NCI-H128 (cell line): ENCODE data around the gene CREB3L2.

Experiments
- DNase-seq: peaks from one replicate; lab custom pipeline; 2025; ENCODE audit not compliant: unreplicated experiment; lab: John Stamatoyannopoulos, UW

Gene CREB3L2

GRCh38 chr7:137878333-137878961 is 123.4 kb downstream of the CREB3L2 start:
- no peak for DNase-seq

DNA sequence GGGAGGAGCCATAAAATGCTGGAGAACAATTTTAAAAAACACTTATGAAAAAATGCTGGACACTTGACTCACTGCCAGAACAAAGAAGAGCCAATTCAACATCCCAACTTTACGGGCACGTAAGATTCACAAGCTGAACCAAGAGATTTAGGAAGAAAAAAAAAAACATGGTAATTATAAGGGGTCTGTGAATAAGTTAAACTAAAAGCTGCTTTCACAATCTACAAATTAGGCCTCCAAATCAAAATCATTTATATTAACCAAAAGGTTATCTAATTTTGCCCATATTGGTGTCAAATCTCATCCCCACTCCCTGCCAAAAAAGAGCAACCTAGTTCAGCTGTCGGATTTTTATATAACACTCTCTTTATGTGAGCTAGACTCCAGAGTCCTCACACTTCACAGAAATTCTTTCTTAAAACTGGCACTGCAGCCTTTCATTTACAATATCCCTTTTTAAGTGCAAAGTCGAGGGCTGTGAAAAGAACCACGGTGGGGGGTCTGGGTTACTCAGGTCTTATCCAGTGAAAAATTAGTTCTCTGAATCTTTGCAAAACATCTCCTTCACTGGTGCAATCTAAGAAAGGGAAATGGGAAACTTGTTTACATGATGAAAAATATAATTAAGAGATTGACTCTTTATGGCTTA is 124.7 kb downstream of the CREB3L2 start:
- no peak for DNase-seq

DNA sequence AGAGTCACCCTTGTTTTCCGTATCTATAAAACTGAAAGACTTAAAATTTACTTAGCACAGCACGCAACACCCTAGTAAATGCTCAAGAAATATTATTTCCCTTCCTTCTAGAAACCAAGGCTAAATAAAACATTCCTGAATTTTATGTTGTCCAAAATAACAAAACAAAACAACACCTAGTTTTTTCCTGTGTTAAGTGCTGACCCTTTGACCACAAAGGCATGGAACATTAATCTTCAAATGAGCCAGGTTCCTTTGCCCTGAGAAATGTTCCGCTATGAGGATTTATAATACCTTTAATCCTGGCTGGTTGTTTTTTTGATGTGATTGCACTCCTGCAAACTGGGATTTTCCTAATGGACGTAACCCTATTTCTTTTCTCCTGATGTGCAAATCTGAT is 126.1 kb downstream of the CREB3L2 start:
- no peak for DNase-seq

DNA sequence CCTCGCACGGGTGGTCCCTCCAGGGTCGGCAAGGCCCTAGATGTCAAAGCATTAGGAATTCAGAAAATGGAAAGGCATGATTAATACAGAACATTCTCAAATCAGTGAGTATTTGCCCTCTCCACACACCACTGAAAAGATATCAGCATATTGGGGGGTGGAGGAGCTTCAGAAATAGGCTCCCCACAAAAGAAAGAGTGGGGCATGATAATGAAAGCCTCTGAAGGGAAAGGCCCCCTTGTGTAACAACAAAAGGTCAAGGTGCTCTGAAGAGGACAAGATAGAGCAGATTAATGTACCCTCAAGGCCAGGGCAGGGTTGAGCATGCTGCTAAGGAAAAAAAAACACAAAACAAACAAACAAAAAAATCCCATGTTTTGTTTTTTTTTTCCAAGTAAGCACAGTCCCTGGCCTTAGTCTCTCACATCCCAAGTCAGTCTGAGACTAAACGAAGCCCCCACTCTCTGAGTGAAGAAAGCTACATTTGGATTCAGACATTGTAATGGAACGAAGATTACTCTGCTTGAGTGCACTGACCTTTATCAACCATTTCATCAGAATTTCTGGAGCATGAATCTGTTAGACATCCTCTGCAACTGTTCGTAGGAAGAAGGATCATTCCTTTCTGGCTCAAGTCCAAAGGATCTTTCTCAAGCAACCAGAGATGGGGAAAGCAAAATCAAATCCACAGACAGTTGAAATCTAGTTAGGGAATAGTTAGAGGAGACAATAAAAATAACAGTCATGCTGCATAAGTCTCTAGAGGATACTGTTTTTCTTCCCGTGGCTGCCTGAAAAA is 127.7 kb downstream of the CREB3L2 start:
- no peak for DNase-seq

- DNase-seq: no peak
Measured at GRCh38 chr7:137873524-137873923, 128.4 kb downstream of the CREB3L2 start.

- no peak for DNase-seq
Measured at GRCh38 chr7:137871170-137871915, 130.5 kb downstream of the CREB3L2 start.

GRCh38 chr7:137870684-137871083 is 131.2 kb downstream of the CREB3L2 start:
- DNase-seq: no peak

DNA sequence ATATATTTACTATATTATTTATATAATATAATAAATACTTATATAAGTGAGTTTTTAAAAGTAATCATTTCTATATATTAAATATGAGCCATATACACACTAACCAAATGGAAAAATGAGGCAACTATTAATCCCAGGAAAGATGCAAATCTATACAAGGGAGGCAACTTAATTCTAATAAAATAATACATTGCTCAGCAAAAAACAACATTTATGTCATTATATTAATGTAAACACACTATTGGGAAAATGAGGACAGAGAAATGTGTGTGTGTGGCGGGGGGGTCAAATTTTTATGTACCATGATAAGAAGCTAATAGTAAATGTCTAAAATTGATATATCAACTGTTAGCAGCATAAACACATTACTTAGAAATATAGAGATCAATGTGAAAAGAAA is 131.8 kb downstream of the CREB3L2 start:
- DNase-seq: no peak

DNA sequence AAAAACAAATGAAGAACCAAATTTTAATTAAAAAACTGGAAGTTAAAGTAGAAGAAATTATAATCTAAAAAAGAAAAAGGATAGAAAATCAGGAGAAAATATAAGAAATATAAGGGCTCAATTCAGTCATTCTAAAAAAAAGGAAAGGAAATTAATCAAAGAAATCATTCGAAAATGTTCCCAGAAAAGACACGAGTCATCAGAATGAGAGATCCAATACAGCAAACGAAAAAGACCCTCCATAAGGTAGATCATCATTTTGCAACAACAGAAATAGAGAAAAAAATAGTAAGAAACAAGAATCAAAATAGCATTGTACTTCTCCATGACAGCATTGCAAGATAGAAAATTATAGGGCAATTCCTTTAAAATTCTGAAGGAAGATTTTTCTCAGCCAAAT is 132.6 kb downstream of the CREB3L2 start:
- no peak for DNase-seq

DNA sequence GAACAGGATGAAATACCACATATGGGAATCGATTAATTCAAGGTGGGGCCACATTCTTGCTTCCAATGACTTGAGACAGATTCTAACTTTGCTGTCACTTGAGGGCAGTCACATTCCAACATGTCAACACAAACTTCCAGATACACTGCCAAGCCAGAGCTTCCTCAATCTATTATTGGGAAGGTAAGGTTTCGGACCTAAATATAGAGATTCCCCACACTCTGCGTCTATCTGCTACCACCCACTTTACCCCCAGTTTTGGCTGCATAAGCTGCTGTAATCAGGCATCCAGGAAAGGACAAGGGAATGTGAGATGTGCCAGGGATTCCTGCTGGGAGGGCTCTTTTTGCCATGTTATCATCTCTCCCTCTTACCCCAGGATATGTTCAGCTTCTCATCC is 134.6 kb downstream of the CREB3L2 start:
- no peak for DNase-seq

- no peak for DNase-seq
Measured at GRCh38 chr7:137865764-137866163, 136.1 kb downstream of the CREB3L2 start.

- DNase-seq: no peak
Measured at GRCh38 chr7:137862964-137863363, 138.9 kb downstream of the CREB3L2 start.

DNA sequence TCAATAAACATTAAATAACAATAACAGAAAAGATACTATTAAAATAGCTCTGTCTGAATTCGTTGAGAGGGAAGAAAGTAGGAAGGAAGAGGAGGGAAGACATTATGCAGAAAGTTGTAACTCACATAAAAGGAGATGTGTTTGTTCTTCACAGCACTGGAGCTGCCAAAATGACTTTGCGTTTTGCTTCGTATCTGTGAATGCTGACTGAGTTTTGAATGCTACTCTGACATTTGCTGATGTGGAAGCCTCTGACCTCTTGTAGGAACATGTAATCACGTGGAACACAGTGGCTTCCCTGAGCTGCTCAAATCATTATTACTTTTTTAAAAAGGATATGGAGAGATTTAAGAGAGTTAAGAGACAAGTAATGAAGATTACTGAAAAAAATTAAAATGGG is 139.5 kb downstream of the CREB3L2 start:
- DNase-seq: no peak

DNA sequence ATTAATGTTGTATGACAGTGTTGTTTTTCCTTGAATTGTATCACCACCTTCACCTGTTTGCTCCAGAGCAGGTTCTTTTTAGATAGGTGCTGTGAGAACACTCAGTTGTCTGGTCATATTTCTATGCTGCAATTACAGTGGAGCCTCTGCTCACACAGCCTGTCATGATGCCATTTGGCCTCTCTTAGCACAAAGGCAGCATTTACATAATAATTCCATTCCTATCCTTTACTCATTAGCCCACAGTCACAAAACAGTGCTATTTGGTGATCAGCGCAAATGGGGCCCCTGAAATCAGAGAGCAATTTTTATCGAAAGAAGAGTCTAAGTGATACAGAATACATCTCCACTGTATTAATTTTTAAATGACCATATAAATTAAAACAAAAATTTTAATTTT is 141.3 kb downstream of the CREB3L2 start:
- no peak for DNase-seq

- no peak for DNase-seq
Measured at GRCh38 chr7:137853053-137853452, 148.8 kb downstream of the CREB3L2 start.

DNA sequence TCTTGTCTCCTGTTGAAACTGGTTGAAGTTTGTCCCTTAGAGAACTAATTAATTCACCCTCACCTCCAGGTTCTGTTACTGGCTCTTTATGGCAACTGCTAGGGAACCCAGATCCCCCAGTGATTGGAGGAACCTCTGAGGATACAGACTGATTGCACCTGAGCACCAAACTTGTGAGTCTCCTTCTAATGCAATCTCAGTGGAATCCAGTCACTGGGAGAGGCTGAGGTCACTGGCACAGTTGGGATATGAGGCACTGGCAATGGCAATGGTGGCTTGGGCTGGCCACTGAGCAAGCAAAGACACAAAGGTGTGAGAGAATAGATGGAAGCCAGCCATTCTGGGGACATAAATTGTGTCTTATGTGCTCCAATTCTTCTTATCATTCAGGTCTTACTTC is 149.8 kb downstream of the CREB3L2 start:
- no peak for DNase-seq

- no peak for DNase-seq
Measured at GRCh38 chr7:137850972-137851945, 150.6 kb downstream of the CREB3L2 start.

DNA sequence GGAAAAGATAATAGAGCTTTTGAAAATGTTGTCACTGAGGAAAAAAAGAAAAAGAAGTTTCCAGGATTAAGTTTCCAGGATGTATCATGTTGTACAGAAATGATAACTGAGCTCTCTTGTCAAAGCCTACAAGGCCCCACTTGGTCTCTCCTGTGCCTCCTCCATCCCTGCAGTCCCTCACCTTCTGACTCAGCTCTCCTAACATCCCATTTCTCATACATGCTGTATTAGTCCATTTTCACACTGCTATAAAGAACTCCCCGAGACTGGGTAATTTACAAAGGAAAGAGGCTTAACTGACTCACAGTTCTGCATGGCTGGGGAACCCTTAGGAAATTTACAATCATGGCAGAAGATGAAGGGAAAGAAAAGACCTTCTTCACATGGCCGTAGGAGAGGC is 151.3 kb downstream of the CREB3L2 start:
- DNase-seq: no peak

DNA sequence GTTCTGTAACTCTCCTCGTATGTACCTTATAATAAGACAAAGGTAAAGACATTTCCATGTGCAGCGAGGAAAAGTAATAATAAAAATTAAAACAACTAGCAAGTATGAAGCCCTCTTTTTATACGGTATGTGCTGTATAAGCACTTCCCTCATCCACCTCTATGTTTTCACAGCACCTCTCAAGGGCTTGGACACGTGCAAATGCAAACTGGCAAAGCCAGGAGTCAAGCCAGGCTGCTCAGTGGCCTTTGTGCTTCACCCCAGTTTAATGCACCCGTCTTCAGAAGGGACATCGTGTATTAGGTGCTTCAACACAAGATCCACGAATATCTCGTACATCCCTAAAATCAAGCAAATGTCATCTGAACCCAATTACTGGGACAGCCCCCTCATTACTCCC is 153.8 kb downstream of the CREB3L2 start:
- no peak for DNase-seq

DNA sequence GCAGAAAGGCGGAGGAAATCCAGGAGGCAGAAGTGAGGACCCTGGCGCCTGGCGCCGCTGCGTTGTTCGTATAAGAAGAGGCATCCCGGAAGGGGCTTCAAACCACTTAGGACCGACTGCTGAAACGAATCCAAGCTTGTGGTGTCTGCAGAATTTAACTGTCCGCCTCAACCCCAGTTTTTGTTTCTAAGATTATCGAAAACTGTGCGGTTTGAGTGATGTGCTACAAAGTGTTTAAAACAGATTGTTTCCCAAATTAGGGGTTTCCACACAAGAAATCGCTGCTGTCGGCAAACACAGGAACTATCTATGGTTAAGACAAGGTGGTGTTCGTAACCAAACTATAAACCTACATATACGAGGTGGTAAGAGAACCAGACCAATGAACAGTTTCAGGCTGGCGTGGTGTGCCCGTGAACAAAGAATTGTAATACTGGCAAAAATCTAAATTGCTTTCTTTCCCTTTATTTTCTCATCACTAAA is 154.3 kb downstream of the CREB3L2 start:
- DNase-seq: no peak
